COLO829 (cell line): Measurements from ENCODE around the gene SULT1C3.
"Not testable (repeated sequence)": the region's sequence is repeated elsewhere in the genome, so short reads cannot be mapped to it uniquely, and the experiment has no call there.

Experiments used
- DNase-seq: peaks from one replicate; pipeline ENCODE4 v3.0.0; 2012; ENCODE audit warnings: low spot score

The SULT1C3 gene

GRCh38 chr2:108244667-108245414, 5.1 kb downstream of the SULT1C3 start:
- no peak for DNase-seq

GRCh38 chr2:108253106-108253505, 13.3 kb downstream of the SULT1C3 start:
- DNase-seq: no peak

GRCh38 chr2:108257757-108258331, 18.1 kb downstream of the SULT1C3 start:
- no peak for DNase-seq

DNA sequence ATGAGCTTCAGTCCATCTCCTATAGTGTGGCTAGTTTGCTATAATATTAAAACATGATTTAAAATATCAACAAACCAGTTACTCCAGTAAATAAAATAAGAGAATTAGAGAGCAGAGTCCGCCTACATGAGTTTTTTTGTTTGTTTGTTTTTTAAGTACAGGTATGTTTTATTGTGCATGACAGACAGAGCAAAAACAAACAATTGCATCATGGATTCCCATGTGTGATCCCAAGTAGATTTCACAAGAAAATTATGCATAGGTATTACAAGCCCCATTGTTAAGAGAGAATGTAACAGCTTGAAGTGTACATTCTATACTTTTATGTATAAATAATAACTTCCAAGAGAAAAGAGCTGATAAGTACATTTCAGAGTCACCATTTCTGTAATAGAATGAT, 21.0 kb downstream of the SULT1C3 start:
- no peak for DNase-seq

DNA sequence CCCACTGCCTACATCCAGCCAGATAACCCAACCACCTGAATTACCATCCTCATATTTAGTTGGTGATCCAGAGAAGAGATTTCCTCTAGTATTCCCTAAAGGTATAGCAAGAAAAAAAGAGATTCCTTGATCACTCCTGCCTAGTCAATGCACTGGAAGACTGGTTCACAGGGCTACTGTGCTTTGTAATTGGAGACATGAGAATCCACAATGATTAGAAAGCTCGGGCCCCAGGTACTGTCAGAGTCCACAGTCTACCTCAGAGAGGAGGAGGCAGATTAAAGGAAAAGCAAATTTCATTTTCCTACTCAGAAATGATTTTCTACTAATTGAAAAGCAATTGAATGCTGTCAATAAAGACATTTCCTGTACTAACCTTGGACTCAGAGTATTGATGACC, 22.3 kb downstream of the SULT1C3 start:
- no peak for DNase-seq

DNA sequence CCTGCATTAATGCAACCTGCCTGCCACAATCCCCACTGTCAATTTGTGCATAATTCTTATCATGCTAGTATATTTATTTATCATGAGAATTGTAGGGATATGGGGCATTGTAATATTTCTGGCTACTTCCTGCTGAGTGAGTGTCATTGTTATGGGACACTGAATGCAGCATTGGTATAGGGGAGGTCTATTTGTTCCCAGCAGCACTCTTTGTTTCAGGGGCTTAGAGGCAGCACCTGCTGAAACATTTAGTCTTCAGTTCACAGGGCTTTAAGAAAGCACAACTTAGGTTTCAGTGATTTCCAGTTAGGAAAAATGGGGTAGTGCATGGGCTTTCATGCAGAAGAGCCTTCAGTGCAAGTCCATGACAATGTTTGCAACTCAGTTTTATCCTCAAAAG, 23.6 kb downstream of the SULT1C3 start:
- DNase-seq: no peak

GRCh38 chr2:108266218-108266617, 26.4 kb downstream of the SULT1C3 start:
- no peak for DNase-seq

DNA sequence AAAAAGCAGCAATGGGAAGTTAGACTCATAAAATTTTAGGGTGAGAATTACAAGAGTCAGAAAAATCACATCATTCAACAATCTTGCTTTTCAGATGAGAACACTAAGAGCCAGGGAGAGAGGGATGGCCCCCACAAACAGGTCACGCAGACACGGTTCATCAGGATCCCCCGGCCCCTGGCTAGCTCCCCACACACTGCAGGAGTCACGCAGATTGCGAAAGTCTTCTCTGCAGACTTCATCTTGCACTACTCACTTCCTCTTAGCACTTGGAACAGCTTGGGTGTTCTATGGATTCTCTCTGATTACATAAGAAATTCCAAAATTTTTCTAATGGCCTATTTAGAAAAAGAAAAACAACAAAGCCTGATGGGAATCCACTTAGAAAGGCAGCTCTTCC, 27.3 kb downstream of the SULT1C3 start:
- no peak for DNase-seq

DNA sequence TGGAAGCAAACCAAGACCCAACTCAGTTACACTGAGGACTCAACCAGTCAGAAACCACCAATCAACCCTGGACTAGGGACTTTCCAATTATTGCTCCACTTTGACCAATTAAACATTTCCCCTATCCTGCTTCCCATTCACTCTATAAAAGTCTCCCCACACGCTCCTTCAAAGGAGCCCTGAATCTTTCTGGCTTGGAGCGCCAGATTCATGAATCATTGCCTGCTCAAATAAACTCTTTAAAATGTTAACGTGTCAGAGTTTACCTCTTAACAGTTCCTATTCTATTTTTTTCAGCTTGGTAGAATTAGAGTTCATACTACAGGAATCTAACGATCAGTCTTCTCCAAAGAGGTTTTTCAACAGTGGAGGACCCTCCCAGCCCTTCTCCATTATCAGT, 28.2 kb downstream of the SULT1C3 start:
- no peak for DNase-seq

DNA sequence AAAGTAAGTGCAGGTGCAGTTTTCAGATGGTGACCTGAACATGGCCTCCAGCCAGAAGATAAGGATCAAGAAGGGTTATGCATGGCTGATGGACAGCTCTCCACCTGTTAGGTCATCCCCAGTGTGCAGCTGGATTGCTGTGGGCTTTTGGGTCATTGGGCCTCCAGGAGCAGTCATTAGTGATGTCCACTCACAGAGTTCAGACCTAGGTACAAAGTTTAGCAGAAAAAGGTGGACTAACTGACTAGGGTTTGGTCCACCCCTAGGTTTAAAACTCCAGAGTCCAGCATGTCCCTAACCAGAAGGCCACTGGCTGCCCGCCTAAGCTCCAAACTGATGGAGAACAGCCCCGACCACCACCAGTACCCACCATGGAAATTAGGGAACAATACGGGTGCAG, 30.6 kb downstream of the SULT1C3 start:
- no peak for DNase-seq

DNA sequence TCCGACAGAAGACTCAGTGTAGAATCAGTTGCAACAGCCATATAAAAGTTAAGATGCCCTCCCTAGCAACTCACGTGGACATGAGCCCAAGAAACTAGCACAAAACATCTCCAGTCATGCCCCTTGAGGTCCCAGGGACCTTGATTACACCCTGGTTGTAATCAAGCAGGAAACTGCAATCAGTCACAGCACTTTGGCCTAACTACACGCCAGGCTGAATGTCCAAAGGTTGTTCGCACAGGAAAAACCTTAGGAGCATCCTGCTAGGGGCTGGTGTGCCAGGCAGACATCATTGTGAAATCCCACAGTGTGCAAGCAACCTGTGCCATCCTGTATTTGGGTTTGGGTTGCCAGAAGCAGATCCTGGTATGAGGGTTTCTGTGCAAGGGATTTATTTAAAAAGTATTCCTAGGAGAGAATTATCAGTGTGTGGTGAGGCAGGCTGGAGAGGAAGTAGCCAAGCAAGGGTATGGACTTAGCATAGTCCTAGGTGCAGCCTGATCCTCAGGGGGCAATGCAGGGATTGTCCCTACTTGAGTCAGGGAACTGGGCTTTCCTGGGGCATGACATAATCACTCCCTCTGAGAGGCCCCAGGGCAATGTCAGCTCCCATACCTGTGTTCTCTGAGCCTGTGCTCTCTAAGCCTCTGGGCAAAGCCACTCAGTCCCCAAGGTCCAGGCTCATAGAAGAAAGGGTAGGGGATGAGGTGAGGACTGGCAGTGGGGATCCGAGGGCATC, 31.2 kb downstream of the SULT1C3 start:
- no peak for DNase-seq

DNA sequence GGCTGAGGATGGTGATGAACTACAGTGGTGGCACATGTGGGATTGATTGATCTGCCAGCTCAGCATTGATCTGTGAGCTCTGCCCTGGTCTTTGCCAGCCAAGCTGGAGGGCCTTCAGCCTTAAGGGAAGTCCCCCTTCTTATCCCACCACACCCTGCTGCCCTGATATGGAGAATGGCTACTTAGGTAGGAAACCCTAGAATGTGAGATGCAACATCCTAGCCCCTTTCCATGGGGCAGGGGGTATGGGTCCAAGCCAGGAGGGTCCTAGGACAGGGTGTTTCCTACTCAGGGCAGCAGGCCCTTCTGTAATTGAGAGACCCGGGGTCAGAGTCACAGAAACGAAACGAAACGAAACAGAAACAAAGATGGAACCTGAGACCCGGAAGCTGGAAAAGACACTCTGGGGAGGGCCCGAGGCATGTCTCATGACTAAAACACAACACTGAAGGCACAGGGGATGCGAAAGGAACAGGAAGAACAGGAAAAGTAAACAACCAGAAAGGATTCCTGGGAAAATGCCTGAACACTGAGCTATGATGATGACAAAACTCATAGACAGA, 32.0 kb downstream of the SULT1C3 start:
- peak; percentile 67 for DNase-seq

GRCh38 chr2:108278631-108279030, 38.9 kb downstream of the SULT1C3 start:
- no peak for DNase-seq

DNA sequence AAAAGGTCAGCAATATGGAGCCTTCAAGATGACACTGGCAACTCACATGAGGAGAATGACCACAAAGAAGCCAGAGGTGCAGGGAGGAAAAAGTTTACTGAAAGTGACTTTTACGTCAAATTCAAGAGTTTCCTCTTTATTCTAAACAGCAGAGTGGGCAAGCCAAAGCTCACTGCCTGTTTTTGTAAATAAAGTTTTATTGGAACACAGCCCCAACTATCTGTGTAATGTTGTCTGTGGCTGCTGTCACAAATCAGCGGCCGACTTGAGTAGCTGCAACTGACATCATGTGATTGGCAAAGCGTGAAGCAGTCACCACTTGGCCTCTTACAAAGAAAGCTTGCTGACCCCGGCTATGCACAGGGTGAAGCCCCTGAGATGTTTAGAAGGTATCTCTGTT, 39.7 kb downstream of the SULT1C3 start:
- DNase-seq: no peak

GRCh38 chr2:108280466-108280865, 40.7 kb downstream of the SULT1C3 start:
- no peak for DNase-seq

GRCh38 chr2:108284566-108284965, 44.8 kb downstream of the SULT1C3 start:
- DNase-seq: not testable (repeated sequence)

- DNase-seq: no peak
These were observed 45.8 kb downstream of the SULT1C3 start for GRCh38 chr2:108285616-108286015.

DNA sequence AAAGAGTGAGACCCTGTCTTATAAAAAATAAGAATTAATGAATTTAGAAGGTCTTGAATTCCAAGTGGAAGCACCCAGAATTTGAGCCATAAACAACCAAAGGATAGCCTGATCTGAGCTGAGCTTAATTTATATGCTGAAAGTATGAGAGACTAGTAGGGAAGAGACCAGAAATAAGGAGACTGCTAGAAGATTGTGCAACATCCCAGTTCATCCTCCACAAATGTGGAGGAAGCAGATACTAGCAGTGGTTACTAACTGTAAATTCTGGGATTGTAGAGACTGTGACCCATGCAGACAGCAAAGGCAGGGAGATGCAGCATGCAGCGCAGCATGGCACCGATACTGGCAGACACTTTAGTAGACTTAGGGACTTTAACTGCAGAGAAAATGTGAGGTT, 47.4 kb downstream of the SULT1C3 start:
- DNase-seq: no peak

- DNase-seq: peak; percentile 9
These were observed 48.9 kb downstream of the SULT1C3 start, which contains the start of gene SULT1C2 for GRCh38 chr2:108288534-108289106. Gene SULT1C2, plus strand, starts transcription at chr2:108288895. Its CDS starts 4,773 bp downstream, at chr2:108293668.

DNA sequence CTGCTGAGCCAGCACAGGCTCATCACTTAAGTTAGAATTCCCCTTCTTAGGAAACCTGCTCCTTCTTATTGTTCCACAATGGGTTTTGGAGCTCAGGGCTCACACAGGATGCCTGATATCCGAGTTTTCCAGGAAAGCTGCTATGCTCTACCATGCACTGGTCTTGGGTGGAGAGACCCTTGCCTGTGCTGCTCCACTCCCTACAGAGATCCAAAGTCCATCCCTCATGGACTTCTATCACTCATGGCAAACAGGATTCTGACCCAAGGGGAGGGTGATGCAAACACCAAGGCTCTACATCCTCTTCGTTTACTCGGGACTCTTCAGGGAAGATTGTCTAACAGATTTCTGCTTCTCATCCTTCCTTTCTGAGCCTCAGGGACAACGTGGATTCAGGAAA, 54.1 kb downstream of the SULT1C3 start:
- no peak for DNase-seq

GRCh38 chr2:108297436-108298141, 57.8 kb downstream of the SULT1C3 start:
- no peak for DNase-seq

- DNase-seq: no peak
These were observed 61.8 kb downstream of the SULT1C3 start for GRCh38 chr2:108301558-108301957.
